ACC112 (cell line): Measurements from ENCODE around the gene SGPP1.

Source experiments
- H2AFZ ChIP-seq: fragments of 200-600 bp; sonication (generic); one replicate; pipeline ENCODE4 v1.6.0; 2017; ENCODE audit warnings: antibody characterized with exemption, low read length; ENCODE audit not compliant: unreplicated experiment
- H3K27ac ChIP-seq: fragments of 200-600 bp; sonication (generic); 2 replicates; pipeline ENCODE4 v1.5.1; 2014; ENCODE audit warnings: low read depth, mild to moderate bottlenecking, antibody characterized with exemption, low read length, moderate library complexity
- H3K27me3 ChIP-seq: fragments of 200-600 bp; sonication (generic); 2 replicates; pipeline ENCODE4 v1.6.1; 2014; ENCODE audit warnings: mild to moderate bottlenecking, antibody characterized with exemption, low read length, moderate library complexity, mixed read lengths; ENCODE audit not compliant: insufficient read depth
- H3K36me3 ChIP-seq: fragments of 200-600 bp; sonication (generic); 2 replicates; pipeline ENCODE4 v1.6.1; 2016; ENCODE audit warnings: mild to moderate bottlenecking, antibody characterized with exemption, low read length, moderate library complexity, mixed read lengths; ENCODE audit not compliant: insufficient read depth
- H3K4me1 ChIP-seq: fragments of 200-600 bp; sonication (generic); one replicate; pipeline ENCODE4 v1.6.1; 2016; ENCODE audit warnings: low read length, mixed read lengths; ENCODE audit not compliant: insufficient read depth, unreplicated experiment, control insufficient read depth
- H3K4me3 ChIP-seq: fragments of 200-600 bp; sonication (generic); 2 replicates; pipeline ENCODE4 v1.5.1; 2014; ENCODE audit warnings: mild to moderate bottlenecking, low read depth, low read length
- H3K79me2 ChIP-seq: fragments of 200-600 bp; sonication (generic); one replicate; pipeline ENCODE4 v1.6.0; 2016; ENCODE audit warnings: low read length; ENCODE audit not compliant: control insufficient read depth, unreplicated experiment, insufficient read depth

Gene SGPP1

DNA sequence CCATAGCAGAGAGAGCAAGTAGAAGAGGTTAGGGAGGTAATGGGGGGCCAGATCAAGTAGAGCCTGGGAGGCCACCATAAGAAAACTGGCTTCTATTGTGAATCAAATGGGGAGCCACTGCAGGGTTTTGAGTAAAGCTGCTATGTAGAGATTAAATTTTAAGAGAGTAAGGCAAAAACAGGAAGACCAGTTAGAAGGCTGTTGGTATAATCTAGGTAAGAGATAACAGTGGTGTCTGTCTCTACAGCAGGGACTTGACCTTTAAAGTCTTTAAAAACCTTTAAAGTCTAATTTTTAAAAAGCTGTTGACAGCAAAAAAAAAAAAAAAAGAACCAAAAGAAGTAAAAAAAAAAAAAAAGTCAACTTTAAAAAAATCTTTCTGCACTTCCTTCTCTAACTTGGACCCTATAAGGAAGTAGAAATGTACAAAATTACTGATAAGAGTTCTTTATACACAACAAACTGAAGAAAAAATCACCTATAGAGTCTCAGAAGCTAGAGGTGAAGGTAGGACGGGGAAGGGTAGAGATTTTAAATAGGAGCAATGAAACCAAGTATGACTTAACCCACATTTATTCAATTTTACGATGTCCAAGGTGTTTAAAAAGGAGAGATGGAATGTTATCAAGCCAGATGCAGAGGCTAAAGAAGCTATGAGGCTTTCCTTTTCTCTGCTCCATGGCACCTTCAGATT, 26.1 kb downstream of the SGPP1 start:
- no peak overlapping the region for H3K27ac ChIP-seq
- no peaks in the 10 kb centered on the region for H3K27me3 ChIP-seq
- H3K36me3 ChIP-seq, result 0 out of 2 replicates have a peak, but pooled peaks cover 2% of the 10 kb centered on the region
- no peak overlapping the region for H3K4me3 ChIP-seq
- H3K79me2 ChIP-seq, result peaks cover 29% of the 10 kb centered on the region
- no peaks in the 10 kb centered on the region for H3K4me1 ChIP-seq
- no peak overlapping the region for H2AFZ ChIP-seq

DNA sequence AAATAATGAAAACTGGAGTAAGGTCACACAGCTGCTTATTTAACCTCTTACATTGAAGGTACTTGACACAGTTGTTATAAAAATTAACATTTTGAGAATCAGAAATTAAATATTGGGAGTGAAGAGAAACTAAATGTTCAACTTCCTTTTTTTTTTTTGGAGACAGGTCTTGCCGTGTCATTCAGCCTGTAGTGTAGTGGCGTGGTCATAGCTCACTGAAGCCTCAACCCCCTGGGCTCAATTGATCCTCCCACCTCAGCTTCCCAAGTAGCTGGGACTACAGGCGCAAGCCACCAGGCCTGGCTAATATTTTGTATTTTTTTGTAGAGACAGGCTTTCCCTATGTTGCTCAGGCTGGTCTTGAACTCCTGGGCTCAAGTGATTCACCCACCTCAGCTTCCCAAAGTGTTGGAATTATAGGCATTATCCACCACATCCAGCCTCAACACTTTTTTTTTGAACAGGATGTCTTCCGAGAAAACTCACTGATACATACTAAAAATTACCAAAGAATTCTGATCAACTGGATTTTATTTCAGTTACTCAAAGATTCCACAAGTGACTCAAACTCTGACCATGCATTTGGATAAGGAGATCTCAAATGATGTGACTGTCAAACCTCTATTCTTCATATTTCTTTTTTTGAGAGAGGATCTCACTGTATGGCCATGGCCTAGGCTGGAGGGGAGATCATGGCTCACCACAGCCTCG, 35.4 kb downstream of the SGPP1 start:
- Histone ChIP-seq H3K27me3 (no peaks in the 10 kb centered on the region), H3K79me2 (peaks cover 3% of the 10 kb centered on the region), H2AFZ (no peak overlapping the region), H3K36me3 (no peaks in the 10 kb centered on the region), H3K27ac (no peak overlapping the region), H3K4me1 (no peaks in the 10 kb centered on the region), H3K4me3 (no peak overlapping the region)

DNA sequence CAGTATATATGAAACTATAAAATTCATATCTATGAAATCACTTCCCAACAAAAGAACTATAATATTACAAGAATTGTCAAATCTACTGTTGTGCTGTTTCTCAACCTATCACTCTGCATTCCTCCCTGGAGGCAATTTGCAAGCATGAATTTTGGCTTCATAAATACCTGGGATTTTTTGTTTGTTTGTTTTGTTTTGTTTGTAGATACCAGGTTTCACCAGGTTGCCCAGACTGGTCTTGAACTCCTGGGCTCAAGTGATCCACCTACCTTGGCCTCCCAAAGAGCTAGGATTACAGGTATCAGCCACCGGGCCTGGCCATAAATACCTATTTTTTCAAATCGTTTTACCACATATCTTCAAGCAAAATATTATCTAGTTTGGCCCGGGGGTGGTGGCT, 38.7 kb downstream of the SGPP1 start:
- Histone ChIP-seq H3K36me3 (no peaks in the 10 kb centered on the region; the same call in 1 of the 2 replicates), H3K79me2 (peaks cover 3% of the 10 kb centered on the region), H3K27ac (no peak overlapping the region)

GRCh38 chr14:63686926-63687325, 40.9 kb downstream of the SGPP1 start:
- H3K27ac ChIP-seq, result no peak overlapping the region
- H3K79me2 ChIP-seq, result peaks cover 1% of the 10 kb centered on the region
- no peaks in the 10 kb centered on the region for H3K27me3 ChIP-seq
- no peak overlapping the region for H2AFZ ChIP-seq
- H3K4me3 ChIP-seq, result no peak overlapping the region
- H3K4me1 ChIP-seq, result no peaks in the 10 kb centered on the region
- no peaks in the 10 kb centered on the region; the same call in 1 of the 2 replicates for H3K36me3 ChIP-seq

More for the DNA sequence above, 38.7 kb downstream of the SGPP1 start:
- Histone ChIP-seq H3K4me3 (no peak overlapping the region), H2AFZ (no peak overlapping the region), H3K27me3 (no peaks in the 10 kb centered on the region), H3K4me1 (no peaks in the 10 kb centered on the region)

DNA sequence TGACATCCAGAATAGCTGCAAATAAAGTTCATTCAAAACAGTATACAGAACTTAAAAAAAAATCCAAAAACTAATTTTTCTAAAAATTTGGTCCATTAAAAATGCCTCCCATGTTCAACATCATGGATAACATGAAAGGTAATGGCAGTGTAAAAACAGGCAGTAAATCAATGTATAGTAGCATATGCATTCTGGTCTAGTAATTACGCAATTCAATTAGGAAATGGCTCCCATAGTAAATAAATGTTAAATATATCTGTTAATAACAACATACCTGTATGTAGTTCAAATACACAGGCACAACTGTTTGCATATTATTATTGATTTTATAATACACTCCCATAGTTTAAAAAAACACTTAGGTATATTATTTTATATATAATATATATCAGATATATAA, 42.5 kb downstream of the SGPP1 start:
- Histone ChIP-seq H3K27me3 (no peaks in the 10 kb centered on the region), H3K36me3 (no peaks in the 10 kb centered on the region; the same call in 1 of the 2 replicates), H3K4me1 (no peaks in the 10 kb centered on the region), H3K79me2 (no peaks in the 10 kb centered on the region), H2AFZ (no peak overlapping the region), H3K4me3 (no peak overlapping the region), H3K27ac (no peak overlapping the region)

GRCh38 chr14:63682727-63683593, 44.9 kb downstream of the SGPP1 start:
- no peaks in the 10 kb centered on the region for H3K27me3 ChIP-seq
- H3K4me3 ChIP-seq, result no peak overlapping the region

DNA sequence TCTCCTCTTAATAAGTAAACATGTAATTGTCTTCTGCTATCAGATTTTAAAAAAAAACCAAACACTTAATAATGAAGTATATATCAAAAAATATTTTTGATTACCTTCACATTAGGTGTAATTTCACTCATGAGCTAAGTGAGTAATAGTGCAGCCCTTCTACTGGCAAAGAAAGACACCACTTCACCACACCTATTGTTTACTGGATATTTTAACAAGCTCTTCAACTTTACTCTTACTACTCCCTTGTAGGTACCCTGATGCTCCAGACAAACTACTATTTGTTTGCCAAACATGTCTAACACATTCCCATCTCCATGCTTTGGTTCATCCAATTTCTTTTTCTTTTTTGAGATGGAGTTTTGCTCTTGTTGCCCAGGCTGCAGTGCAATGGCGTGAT, 49.3 kb downstream of the SGPP1 start:
- no peaks in the 10 kb centered on the region for H3K27me3 ChIP-seq
- no peak overlapping the region for H3K4me3 ChIP-seq
- H2AFZ ChIP-seq, result no peak overlapping the region
- 0 out of 2 replicates have a peak, but pooled peaks cover 4% of the 10 kb centered on the region for H3K36me3 ChIP-seq
- H3K79me2 ChIP-seq, result no peaks in the 10 kb centered on the region
- no peak overlapping the region for H3K27ac ChIP-seq
- H3K4me1 ChIP-seq, result no peaks in the 10 kb centered on the region

More at GRCh38 chr14:63682727-63683593, 44.9 kb downstream of the SGPP1 start:
- Histone ChIP-seq H3K27ac (no peak overlapping the region), H3K79me2 (no peaks in the 10 kb centered on the region), H3K4me1 (no peaks in the 10 kb centered on the region), H3K36me3 (no peaks in the 10 kb centered on the region; the same call in 1 of the 2 replicates), H2AFZ (no peak overlapping the region)

DNA sequence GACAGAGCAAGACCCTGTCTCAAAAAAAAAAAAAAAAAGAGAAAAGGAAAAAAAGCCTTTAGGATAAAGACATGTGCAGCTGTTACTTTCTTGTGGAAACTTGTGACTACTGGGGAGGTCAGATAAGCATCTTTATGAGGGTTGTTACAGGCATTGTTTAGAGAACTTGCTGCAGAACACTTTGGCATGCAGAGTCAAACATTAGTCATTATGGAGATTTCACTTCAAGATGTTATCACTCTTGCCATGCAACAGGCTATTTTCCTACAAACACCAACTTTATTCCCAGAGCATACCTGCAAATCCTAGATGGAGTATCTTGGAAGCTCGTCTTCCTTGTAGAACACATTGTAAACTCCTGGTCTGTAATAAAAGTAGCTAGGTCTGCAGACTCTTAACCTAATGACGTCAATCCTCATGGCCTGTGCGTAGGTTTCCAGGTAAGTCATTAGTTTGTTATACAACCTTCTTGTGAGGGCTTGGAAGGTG, 49.9 kb downstream of the SGPP1 start:
- Histone ChIP-seq H3K36me3 (0 out of 2 replicates have a peak, but pooled peaks cover 4% of the 10 kb centered on the region), H3K27ac (no peak overlapping the region)

DNA sequence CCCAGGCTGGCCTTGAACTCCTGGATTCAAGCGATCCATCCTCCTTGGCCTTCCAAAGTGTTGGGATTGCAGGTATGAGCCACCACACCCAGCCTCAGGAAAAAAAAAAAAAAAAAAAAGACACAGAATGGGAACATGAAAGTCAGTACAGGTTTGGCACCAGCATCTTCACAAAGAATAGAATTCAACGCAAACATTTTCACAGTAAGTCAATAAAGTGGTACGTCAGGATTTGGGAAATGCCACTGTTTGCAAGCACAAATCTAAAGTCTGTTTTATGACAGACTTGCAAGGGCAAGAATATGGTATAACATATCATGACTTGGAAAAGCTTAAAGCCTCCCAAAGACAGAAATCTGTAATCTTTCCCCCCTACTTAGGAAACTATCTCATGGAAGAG, 51.2 kb downstream of the SGPP1 start:
- Histone ChIP-seq H3K4me3 (no peak overlapping the region), H3K79me2 (no peaks in the 10 kb centered on the region), H3K27ac (no peak overlapping the region), H3K27me3 (no peaks in the 10 kb centered on the region), H3K4me1 (no peaks in the 10 kb centered on the region), H3K36me3 (0 out of 2 replicates have a peak, but pooled peaks cover 4% of the 10 kb centered on the region), H2AFZ (no peak overlapping the region)

More for the DNA sequence above, 49.9 kb downstream of the SGPP1 start:
- Histone ChIP-seq H3K4me1 (no peaks in the 10 kb centered on the region), H3K79me2 (no peaks in the 10 kb centered on the region), H3K4me3 (no peak overlapping the region), H3K27me3 (no peaks in the 10 kb centered on the region), H2AFZ (no peak overlapping the region)

GRCh38 chr14:63673886-63674497, 53.9 kb downstream of the SGPP1 start:
- no peaks in the 10 kb centered on the region for H3K27me3 ChIP-seq
- no peaks in the 10 kb centered on the region for H3K79me2 ChIP-seq
- H3K4me1 ChIP-seq, result no peaks in the 10 kb centered on the region
- H3K36me3 ChIP-seq, result 0 out of 2 replicates have a peak, but pooled peaks cover 4% of the 10 kb centered on the region
- no peak overlapping the region for H3K27ac ChIP-seq
- H2AFZ ChIP-seq, result no peak overlapping the region
- no peak overlapping the region for H3K4me3 ChIP-seq
